Activated CD8-positive, alpha-beta memory T cell treated with anti-CD3 and anti-CD28 coated beads, Interleukin-2, amount 50 U/mL, for 24 hours (primary cell): ENCODE data around the gene ATP2C2.
A peak's percentile ranks its signal among the peaks of the same experiment; 100 is the strongest.

ENCODE experiments used
- DNase-seq: peaks from one replicate; pipeline ENCODE4 v3.0.0-alpha.2; 2020; ENCODE audit errors: extremely low read depth

ATP2C2 gene

GRCh38 chr16:84489131-84489530, 120.8 kb downstream of the ATP2C2 start:
- no peak for DNase-seq

- no peak for DNase-seq
Measured at GRCh38 chr16:84495506-84495905, 127.2 kb downstream of the ATP2C2 start.

GRCh38 chr16:84496991-84497390, 128.7 kb downstream of the ATP2C2 start:
- no peak for DNase-seq

- no peak for DNase-seq
Measured at GRCh38 chr16:84497418-84498222, 129.3 kb downstream of the ATP2C2 start.

DNA sequence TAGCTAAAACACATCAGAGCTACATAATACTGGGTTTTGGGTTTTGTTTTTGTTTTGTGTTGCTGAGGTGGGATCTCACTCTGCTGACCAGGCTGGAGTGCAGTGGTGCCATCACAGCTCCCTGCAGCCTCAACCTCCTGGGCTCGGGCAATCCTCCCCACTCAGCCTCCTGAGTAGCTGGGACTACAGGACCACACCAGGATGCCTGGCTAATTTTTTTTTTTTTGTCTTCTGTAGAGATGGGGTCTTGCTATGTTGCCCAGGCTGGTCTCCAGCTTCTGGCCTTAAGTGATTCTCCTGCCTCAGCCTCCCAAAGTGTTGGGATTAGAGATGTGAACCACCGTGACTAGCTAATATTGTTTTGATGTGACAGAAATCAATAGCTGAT, 129.9 kb downstream of the ATP2C2 start:
- DNase-seq = no peak

DNA sequence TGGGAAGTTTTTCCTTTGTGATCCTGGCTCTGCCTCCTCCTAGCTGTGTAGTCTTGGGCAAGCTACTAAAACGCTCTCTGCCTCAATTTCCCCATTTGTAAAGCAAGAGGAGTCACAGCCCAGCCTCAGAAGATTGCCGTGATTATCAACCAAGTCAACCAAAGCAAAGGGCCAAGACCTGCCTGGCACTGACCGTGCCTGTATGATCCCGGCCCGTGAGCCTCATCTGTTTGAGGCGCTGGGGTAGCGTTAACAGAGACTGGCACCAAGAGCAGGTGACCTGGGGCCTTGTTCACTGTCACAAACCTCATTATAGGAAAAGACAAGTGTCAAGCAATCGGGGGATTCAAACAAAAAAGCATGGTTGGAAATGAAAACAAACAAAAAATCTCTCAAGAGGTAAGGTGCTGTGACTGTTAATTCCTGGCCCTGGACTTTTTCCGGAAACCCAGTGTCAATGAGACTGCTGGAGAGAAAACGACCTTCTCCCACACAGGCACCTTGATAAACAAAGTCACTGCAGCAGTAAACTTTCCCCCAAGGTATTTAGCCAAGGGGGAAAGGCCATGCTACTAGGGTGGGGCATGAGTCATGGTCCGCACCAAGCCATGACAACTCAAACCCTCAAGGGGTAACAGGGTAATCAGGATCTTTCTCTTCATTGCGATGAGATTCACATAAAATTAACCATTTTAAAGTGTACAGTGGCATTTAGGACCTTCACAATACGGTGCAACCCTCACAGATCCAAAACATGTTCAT, 130.7 kb downstream of the ATP2C2 start:
- DNase-seq = no peak

DNA sequence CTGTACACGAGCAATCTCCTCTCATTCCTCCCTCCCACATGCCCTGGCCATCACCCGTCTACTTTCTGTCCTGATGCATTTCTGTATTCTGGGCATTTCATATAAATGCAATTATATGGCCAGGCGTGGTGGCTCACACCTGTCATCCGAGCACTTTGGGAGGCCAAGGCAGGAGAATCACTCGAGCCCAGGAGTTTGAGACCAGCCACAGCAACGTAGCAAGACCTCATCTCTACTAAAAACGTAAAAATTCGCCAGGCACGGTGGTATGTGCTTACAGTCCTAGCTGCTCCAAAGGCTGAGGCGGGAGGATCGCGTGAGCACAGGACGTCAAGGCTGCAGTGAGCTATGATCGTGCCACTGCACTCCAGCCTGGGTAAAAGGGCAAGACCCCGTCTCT, 131.3 kb downstream of the ATP2C2 start:
- no peak for DNase-seq

GRCh38 chr16:84500531-84500930, 132.2 kb downstream of the ATP2C2 start:
- DNase-seq = no peak

GRCh38 chr16:84501077-84501735, 132.9 kb downstream of the ATP2C2 start:
- no peak for DNase-seq

DNA sequence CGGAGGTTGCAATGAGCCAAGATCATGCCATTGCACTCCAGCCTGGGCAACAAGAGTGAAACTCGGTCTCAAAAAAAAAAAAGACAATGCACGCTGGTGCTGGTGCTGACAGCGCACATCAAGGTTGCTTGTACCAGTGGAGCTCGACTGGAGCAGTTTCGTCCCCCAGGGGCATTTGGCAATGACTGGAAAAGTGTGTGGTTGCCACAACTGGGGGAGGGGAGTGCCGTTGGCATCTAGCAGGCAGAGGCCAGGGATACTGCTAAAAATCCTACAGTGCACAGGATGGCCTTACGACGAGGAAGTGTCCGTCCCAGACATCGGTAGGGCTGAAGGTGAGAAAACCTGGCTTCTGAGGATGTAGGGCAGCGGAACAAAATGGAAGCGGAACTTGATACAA, 133.7 kb downstream of the ATP2C2 start:
- no peak for DNase-seq

GRCh38 chr16:84502581-84502980, 134.2 kb downstream of the ATP2C2 start:
- no peak for DNase-seq

DNA sequence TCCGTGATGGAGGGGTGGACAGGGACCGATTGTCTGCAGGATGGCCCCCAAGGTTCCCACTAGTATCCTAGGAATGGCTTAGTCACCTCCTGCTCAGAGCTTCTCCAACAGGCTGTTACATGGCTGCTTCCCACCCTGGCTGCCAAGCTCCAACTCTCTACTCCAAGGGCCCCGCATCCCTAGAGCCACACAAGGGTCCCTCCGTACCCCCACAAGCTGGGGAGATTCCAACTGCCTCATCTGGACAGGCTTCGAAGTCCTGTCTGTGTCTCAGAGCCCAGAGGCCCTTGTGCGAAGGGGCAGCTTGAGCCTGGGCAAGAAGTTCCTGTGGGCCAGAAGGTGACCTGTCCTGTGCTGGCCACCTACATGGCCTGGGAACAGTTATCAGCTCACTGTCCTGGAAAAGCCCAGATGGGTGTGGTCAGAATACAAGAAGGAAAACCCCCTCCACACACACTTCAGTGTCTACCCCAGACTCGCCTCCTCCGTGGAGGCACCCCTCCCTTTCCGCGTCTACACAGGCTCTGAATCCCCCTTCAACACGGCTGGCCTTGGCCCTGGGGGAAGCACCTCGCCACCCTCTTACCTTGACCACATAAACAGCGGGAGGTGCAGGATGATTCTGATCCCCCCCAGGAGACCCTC, 135.5 kb downstream of the ATP2C2 start:
- no peak for DNase-seq

- peak; percentile 92 for DNase-seq
Measured at GRCh38 chr16:84504420-84505248, 136.3 kb downstream of the ATP2C2 start, which contains the start of gene MEAK7. Gene MEAK7, minus strand, starts transcription at chr16:84504659. Its CDS starts 6,573 bp downstream, at chr16:84498086.

DNA sequence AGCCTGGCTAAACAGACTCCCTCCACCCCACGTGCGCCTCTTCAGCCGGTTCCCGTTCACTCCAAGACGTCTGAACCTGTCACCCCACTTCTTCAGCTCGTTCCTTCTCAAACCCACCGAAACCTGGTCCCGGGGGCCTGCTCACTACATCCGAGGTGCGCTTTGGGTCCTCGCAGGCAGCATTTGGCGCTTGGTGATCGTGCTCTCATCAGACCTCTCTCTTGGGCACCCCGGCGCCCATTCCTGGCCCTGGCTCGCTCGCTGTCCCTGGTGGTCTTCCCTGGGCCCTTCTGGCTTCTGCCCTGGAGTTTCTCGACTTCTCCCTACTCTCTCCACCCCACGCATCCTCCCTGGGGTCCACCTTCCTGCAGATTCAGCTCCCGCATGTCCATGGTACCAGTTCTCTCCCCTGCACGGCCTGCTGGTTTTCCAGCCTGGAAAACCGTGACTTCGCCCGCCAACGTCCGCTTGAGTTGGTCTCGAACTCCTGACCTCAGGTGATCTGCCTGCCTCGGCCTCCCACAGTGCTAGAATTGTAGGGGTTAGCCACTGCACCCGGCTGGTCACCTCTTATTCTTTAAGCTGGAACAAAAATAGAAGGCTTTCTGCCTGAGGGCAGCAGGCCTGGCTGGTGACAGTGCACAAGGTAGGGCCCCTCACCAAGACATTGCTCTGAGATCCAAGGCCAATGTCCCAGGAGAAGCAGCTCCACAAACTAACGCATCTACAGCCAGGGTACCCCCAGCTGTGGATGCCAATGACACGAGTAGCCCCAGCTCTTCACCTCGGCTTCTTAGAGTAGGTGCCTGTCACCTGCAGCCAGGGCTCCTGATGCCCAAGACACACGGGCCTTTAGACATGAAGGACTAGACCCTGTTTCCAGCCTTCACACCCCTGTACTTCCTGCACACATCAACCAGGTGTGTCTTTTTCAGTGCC, 137.2 kb downstream of the ATP2C2 start:
- no peak for DNase-seq

GRCh38 chr16:84507011-84507982, 139.0 kb downstream of the ATP2C2 start:
- no peak for DNase-seq

- no peak for DNase-seq
Measured at GRCh38 chr16:84508502-84508901, 140.2 kb downstream of the ATP2C2 start.

- DNase-seq = no peak
Measured at GRCh38 chr16:84509032-84509950, 141.0 kb downstream of the ATP2C2 start.
